Activated CD4-positive, alpha-beta T cell treated with anti-CD3 and anti-CD28 coated beads, Interleukin-2, amount 50 U/mL, for 16 hours (primary cell): ENCODE data around the gene SLC38A11.
"Not testable (repeated sequence)": the region's sequence is repeated elsewhere in the genome, so short reads cannot be mapped to it uniquely, and the experiment has no call there.

Experiments used
- DNase-seq: peaks from one replicate; pipeline ENCODE4 v3.0.0-alpha.2; 2020

SLC38A11 gene, protein sequence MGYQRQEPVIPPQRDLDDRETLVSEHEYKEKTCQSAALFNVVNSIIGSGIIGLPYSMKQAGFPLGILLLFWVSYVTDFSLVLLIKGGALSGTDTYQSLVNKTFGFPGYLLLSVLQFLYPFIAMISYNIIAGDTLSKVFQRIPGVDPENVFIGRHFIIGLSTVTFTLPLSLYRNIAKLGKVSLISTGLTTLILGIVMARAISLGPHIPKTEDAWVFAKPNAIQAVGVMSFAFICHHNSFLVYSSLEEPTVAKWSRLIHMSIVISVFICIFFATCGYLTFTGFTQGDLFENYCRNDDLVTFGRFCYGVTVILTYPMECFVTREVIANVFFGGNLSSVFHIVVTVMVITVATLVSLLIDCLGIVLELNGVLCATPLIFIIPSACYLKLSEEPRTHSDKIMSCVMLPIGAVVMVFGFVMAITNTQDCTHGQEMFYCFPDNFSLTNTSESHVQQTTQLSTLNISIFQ

DNA sequence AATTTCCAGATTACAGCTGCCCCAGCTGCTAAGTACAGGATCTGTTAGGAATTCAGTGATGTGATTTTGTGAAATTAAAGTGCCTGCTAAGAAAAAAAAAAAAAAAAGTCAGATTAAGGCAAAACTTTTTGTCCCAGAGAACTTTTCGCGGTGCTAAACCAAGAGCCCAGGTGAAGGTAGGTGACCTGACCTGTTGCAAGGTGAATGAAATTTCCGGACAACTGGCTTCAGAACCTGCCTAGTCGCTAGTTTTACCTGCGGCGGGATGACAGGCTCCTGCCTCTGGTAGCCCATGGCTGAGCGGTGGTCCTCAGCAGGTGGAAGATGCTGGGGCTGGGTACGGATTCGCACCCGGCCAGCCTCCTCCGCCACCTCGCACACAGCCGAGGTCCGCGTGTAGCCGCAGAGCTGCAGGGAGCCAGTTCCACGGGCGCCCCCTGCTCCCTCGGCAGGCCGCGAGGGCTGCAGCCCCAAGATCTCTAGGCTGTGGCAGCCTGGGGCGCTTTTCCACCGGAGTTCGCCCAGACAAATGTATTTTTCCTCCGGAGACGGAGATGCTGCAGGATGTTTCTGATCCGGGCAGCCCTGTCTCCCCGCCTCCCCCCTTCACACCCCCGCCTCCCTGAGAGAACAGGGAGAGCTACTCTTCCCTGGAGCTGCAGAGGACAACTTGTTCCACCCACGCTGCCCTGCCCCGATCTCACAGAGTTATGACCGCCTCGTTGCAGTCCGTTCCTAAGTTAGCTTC lies at the start of gene SLC38A11:
SLC38A11 (minus strand) TSS at position 572 of the 748 bp plus-strand sequence; CDS start at position 294, 278 bp downstream.
- DNase-seq = no peak

DNA sequence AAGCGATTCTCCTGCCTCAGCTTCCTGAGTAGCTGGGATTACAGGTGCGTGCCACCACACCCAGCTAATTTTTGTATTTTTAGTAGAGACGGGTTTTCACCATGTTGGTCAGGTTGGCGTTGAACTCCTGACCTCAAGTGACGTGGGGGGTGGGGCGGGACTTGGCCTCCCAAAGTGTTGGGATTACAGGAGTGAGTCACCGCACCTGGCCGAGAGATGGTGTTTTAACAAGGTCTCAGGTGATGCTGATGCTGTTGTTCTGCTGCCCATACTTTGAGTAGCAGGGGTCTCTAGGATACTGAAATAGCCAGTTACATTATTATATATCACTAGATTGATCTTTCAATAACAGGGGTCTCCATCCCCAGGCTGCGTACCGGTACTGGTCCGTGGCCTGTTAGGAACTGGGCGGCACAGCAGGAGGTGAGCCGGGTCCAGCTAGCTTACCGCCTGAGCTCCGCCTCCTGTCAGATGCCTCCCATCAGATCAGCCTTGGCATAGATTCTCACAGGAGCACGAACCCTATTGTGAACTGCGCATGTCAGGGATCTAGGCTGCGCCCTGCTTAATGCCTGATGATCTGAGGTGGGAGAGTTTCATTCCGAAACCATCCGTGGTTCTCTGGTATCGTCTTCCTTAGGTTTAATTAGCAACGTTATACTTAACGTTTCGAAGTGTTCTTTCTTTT lies 48.3 kb upstream of the SLC38A11 start:
- no peak for DNase-seq

DNA sequence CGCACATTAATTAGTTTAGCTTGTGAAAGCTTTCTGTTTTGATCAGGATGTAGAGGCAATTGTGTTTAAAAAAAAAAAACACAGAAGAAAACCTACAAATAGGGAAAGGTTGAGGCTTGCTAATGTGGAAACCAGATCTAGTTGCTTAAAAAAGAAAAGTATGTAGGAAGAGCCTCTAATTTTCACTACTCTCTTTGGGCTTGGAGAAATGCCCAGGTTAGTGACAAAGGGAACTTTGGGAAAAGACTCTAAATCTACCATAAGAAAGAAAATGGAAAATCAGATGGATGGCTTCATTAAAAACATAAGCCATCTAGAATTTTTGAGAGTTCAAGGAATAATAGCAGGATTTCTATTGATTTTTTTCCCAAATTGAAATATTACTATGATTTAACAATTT lies 47.3 kb upstream of the SLC38A11 start:
- no peak for DNase-seq

DNA sequence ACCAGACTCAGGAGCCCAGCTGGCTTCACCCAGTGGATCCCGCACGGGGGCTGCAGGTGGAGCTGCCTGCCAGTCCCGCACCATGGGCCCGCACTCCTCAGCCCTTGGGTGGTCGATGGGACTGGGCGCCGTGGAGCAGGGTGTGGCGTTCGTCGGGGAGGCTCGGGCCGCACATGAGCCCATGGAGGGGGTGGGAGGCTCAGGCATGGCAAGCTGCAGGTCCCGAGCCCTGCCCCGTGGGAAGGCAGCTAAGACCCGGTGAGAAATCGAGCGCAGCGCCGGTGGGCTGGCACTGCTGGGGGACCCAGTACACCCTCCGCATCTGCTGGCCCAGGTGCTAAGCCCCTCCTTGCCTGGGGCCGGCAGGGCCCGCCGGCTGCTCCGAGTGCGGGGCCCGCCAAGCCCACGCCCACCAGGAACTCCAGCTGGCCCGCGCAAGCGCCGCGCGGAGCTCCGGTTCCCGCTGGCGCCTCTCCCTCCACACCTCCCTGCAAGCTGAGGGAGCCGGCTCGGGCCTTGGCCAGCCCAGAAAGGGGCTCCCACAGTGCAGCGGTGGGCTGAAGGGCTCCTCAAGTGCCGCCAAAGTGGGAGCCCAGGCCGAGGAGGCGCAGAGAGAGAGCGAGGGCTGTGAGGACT lies 39.5 kb upstream of the SLC38A11 start:
- DNase-seq = not testable (repeated sequence)

DNA sequence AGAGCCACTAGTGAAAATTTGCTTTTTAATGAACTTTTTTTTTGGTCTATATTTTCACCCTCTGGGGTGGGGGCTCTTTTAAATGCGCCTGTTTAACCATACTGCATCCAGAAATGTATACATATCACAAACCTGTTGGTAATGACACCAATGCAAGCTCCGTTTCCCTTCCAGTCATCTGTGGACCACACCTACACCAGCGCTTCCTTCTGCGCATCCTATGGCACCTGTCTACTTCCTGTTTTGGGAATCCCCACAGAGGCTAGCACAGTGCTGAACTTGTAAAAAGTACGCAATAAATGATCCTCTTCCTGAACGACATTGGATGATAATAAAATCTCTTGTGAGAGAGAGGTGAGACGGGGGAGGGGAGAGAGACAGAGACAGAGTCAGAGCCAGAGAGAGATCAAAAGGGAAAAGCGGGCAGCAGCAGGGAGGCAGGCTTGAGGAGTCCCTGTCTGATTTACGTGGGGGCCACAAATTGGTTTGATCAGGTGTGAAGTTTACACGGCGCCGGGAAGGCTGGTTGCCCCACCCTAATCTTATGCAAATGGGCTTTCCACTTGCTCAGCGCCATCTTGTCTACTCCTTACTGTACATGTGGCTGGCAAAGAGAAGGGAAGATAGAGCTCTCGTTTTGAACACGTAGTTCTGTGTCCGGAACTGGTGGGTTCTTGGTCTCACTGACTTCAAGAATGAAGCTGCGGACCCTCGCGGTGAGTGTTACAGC lies 38.1 kb upstream of the SLC38A11 start:
- DNase-seq = peak; percentile 20

DNA sequence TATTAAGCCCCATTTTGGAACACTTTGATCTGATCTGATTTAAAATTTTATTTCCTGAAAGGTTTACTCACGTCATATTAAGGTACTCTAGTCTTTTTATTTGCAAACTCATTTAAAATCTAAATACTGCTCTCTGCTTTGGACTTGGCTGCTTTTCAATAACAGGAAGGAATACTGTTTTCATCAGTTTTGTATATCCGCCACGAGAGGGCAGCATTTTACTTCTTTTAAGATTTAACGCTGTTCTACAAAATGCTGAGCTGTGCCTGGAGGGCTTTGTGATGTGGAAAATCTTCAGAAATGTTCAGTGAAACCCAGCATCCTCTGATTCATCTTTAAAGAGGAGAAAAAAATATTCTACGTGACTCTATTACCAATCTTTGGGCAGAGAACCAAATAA lies 37.5 kb upstream of the SLC38A11 start:
- peak; percentile 59 for DNase-seq

DNA sequence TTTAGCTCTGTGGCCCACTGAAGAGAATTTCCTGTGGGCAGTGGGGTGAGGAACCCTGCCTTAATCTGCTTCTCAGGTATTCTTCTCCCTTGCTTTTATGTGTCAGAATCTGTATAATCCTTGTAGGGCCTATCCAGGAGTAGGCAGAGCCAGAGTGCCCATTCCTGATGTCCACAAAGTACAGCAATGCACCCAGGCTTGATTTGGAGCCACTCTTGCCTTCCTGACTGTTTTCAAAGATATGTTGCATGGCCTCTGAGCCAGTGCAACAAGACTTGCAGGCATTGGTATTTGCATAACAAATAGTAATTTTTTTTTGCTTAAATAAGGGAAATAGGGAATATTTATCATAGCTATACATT lies 36.7 kb upstream of the SLC38A11 start:
- DNase-seq = not testable (repeated sequence)

DNA sequence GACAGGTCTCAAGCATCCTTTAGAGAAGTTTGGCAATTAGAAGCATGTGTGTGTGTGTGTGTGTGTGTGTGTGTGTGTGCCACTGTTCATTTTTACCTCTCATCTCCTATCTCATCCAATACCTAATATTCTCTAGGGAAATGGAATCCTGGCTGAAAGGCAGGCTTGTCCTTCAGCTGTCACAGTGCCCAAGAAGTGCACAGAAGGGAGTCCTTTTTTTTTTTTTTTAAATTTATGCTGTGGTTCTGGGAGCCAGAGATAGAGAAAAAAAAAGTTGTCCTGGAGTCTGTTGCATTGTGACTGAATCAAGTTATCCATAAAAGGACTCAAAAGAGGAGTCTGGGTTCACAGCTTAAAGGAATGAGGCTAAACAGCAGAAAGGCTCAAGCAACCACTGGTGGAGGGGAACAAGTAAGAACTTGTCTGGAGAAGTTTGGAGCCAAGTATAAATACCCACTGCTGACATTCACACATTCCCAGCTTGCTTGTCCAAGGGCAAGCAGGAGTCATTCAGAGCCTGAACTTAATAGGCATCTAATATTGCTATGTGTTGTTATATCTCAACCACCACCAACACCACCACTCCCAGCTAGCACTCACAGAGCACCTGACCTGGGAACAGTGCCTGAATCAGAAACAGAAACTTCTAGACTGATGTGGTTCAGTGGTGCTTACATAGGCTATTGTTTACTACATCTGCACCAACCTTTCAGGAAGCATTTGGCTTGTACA lies 36.2 kb upstream of the SLC38A11 start:
- DNase-seq = not testable (repeated sequence)

DNA sequence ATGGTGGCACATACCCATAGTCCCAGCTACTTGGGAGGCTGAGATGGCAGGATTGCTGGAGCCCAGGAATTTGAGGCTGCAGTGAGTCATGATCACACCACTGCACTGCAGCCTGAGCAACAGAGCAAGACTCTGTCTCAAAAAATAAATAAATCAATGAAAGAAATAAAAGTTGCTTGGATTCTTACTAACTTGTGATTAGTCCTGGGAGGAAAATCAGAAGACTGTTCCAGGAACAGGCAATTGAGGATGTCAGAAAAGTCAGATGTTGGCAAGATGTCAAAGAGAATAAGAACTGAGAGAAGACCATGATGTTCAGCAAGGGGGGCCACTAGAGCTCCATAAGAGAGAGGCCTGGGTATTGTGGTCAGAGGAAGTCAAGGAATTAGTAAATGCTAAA lies 35.6 kb upstream of the SLC38A11 start:
- DNase-seq = not testable (repeated sequence)

DNA sequence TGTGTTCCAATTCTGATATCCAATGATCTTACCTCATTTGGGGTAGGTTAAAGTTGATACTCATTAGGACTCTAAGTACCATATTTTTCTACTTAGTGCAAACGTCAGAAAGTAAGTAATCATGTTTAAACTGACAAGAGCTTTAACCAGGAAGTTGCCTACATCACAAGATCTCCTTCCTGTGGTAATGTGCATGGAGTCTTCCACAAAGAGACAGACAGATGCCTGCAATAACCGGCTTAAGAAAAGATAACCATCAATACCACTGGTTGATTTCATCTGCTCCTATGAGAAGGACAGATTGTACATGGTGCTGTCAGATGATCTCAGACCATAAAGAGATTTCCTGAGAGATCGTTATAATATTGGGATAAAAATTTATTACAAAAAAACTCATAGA lies 33.5 kb upstream of the SLC38A11 start:
- DNase-seq = not testable (repeated sequence)

DNA sequence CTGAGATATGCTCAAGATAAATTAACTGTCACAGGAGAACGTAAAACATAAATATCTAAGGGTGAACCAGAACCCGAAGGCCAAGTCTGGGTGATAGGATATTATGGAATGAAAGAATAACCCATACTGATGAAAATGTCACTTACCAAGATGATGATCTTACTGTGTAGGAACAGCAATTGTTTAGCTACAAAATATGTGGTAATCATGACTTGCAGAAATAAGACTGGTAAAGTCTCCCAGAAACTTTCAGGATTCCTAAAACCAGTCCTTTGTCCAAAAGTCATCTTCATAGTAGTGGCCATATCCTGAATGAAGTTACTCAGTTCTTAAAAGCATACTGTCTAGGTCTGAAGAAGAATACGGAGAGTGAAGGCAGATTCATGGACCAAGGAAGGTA lies 30.7 kb upstream of the SLC38A11 start:
- DNase-seq = not testable (repeated sequence)

DNA sequence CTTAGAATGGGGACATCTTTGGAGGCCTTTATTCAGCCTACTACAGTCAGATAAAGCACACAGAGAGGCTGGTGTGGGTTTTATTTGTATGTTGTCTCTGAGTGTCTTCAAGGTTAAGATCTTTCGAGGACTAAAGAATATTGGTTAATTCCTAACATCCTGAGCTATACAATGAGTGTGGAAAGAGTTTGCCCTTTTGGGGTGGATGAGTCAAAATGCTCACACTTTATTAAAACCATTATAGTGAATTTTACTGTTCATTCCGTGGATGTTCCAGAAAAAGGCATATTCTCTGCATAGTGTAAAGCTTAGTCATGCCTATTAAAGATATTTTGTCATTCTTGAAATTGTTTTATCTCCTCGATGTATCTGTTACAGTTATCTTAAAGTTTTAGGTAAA lies 29.1 kb upstream of the SLC38A11 start:
- no peak for DNase-seq

DNA sequence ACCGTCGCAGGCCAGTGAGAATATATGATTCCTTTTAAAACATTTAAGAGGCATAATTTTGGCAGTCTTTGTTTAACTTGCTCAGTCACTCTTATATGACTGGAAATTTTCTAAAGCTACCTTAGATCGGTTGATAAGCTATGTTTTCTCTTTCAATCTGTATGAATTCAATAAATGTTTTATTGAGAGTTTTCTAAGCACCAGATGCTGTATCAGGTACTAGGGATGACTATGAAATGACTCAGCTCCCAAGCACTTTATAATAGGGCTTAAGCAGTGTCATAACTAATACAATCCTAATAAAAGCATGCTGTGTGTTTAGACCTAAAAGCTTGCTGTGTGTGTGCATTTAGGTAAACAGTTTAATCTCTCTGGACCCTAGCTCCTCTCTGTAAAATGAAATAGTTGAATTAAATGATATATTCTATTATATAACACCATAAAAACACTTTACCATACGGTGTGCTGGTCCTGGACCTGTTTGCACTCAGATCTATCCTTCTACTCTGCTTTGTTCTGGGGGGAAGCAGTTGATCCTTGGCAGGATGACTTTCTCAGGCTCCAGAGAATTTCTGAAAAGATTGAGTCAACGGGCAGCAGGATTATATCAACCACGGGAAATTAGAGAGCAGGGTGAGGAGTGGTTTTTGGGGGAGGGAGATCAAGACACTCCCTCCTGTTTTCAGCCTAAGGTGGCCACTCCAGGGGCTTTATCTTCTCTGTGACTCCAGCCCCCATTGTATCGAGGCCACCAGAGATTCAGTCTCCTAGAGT lies 26.1 kb upstream of the SLC38A11 start:
- DNase-seq = no peak

DNA sequence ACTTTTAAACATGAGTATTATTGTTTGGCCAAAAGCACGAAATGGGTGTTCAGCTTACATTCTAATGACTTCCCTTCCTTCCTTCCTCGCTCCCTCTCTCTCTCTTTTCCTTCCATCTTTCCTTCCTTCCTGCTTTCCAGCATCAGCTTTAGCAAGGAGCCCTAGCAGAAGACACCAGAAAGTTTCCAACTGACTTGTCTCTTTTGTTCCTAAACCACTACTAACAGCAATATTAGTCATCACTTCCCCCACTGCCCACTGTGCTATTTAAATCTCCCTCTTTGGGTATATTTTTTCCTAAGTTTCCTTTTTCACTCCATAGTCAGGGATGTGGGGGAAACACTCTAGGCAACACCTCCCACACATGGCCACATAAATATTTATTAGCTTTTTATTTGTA lies 25.4 kb upstream of the SLC38A11 start:
- DNase-seq = peak; percentile 10

DNA sequence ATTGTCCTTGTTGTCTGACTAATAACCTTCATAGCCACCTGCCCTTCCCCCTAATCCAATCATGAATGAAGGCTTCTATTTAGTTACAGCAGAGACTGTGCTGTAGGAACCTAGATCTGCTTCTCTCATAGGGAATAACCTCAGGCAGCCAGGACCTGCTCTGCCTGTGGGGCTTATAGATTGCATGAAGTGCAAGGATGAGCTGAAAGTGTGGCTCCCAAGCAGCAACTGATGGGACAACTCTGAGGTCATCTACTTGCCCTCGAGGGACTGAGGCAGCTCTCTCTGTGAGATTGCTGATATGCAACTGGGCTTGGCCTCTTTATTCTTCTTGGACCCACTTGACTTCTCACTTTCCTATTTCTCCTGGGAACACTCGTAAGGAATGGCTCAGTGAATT lies 23.8 kb upstream of the SLC38A11 start:
- no peak for DNase-seq

DNA sequence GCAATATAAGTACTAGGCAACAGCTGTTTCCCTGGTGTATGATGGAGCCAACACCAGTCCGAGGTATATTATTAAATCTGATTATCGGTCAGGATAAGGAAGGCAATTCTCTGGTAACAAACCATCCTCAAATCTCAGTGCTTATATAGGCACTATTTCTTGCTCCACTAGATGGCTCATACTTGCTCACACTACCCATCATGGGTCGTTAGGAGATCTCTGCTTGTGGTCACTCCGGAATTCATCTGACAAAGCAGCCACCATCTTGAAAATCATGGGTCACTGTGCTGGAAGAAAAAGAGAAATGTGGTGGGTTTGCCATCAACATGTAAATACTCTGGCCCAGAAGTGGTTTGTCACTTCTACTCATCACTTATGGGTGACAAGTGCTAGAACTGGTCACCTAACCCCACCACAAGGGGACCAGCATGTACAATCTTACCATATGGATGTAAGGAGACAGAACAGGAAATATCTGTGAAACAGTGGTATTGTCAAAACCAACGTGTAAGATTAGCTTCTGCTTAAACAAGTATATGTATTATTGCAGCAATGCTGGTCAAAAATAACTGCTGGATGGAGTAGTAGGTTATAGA lies 21.6 kb upstream of the SLC38A11 start:
- DNase-seq = not testable (repeated sequence)

DNA sequence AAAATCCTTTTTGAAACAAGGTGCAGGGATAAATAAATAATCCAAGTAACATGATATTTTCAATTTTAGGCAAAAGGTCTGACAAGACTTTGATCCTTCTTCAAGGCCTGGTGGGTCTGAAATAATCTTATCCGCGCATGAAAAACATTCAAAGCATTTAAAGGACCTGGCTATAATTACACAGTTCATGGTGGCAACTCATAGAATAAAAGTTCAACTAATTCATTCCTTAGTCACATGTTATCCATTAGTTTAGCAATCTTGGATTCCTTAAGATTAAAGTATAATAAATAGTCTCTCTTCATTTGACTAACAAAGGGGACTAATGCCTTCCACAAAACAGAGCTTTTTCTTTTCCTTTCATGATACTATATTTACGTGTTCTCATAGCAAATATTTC lies 21.0 kb upstream of the SLC38A11 start:
- DNase-seq = no peak

DNA sequence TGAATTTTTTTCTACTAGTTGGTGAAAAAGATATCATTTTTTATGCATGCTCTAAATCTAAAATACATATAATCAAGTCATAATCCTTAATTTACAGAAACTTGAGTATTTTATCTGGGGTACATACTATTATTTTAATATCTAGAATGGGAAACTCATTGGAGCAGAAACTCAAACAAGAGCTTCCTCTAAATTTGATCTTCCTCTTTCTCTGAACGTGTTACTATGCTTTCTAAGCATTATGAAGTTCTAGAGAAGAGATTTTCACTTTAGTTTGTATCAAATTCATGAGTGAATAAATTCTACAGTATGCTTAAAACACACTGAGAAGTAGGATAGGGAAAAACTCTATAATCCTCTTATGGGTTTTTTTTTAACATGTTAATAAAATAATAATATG lies 20.6 kb upstream of the SLC38A11 start:
- no peak for DNase-seq

DNA sequence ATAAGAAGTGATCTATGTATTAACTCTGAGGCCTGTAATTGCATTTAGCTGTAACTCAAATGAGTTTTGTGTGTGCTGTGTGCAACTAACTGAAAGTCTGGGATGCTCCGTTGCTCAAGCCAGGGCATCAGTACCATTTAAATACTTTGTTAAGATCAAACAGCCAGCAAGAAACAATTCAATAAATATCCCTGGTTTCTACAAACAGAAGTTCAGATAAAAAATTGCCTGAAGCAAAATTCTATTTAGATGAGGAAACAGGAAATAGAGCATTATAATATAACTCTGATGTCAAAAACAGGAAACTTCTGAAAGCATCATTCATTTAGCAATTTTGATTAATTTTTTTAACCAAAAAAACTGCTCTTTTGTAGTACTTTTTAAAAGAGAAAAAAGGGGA lies 18.9 kb upstream of the SLC38A11 start:
- DNase-seq = no peak

DNA sequence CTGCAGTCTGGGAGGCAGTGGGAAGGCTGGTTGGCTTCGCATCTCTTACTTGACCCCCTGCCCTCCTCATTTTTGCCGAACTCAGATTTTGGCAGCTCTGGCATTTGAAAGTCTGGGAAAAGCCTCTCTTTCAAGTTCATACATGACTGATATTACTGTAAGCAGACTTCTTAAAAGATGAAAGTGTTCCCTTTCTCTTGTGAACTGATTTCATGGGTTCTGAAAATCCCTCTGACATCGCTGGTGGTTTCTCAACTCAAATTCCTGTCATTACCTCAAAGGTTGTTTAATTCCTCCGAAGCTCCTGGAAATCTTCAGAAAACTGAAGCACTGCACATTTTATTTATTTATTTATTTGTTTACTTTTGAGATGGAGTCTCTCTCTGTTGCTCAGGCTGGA lies 16.9 kb upstream of the SLC38A11 start:
- no peak for DNase-seq
